ENCODE measurements around the gene SMG5.

The SMG5 gene

DNA sequence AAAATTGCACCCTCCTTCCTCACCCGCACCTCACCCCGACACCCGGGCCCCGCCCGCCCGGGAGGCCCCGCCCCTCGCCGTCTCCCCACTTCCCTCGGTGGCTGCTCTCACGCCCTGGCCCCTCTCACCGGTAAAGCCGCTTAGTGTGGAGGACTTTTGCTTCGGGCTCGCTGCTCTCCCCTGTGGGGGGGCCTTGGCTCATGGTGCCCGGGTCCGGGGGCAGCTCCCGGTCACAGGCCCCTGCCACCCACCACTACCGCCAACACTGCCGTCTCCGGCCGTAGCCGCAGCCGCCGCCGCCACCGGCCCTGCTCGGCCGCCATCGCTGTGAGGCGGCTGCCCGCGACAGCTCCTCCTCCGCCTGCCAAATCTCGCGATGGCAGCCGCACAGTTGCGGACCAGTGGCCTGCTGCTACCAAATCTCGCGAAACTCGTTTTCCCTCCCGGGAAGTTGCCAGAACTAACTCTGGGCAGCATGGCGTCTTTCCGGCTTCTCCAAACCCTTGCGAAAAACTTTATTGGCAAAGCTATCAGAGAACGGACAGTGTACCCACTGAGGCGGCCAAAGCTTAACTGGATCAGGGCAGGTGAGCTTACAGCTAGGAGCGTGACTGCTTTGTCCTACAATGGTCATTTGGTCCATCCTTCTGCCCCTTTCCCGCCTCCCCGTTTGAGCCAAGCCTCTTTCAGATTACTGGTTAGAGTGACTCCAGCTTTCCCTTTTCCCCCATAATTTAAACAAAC is at the start of gene SMG5 (continued):
- peak; percentile 78 for TF ChIP-seq ZNF843 (tag by site-specific recombination; IDR thresholded peaks at IDR 0.05)
- TF ChIP-seq ZNF571 (tag by site-specific recombination; IDR thresholded peaks at IDR 0.05), result no peak
- no peak; the same call in 1 of the 2 replicates for TF ChIP-seq GFI1B (tag by site-specific recombination; IDR thresholded peaks at IDR 0.05)
- TF ChIP-seq FEZF1 (tag by site-specific recombination; IDR thresholded peaks at IDR 0.05), result no peak
- TF ChIP-seq ZBTB7A (tag by site-specific recombination; IDR thresholded peaks at IDR 0.05; ENCODE audit: low read depth), result no peak
- TF ChIP-seq ZBTB8A (tag by site-specific recombination; IDR thresholded peaks at IDR 0.05), result peak; percentile 66
- TF ChIP-seq ZNF157 (tag by site-specific recombination; IDR thresholded peaks at IDR 0.05), result no peak
- TF ChIP-seq, protein P1, sequence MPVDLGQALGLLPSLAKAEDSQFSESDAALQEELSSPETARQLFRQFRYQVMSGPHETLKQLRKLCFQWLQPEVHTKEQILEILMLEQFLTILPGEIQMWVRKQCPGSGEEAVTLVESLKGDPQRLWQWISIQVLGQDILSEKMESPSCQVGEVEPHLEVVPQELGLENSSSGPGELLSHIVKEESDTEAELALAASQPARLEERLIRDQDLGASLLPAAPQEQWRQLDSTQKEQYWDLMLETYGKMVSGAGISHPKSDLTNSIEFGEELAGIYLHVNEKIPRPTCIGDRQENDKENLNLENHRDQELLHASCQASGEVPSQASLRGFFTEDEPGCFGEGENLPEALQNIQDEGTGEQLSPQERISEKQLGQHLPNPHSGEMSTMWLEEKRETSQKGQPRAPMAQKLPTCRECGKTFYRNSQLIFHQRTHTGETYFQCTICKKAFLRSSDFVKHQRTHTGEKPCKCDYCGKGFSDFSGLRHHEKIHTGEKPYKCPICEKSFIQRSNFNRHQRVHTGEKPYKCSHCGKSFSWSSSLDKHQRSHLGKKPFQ (tag by site-specific recombination; IDR thresholded peaks at IDR 0.05), result no peak
- no peak for TF ChIP-seq HOXD13 (CRISPR knock-in tag; IDR thresholded peaks at IDR 0.05; ENCODE audit: borderline replicate concordance)
- no peak for TF ChIP-seq ZNF48 (tag by site-specific recombination; IDR thresholded peaks at IDR 0.05)
- TF ChIP-seq, protein P2, sequence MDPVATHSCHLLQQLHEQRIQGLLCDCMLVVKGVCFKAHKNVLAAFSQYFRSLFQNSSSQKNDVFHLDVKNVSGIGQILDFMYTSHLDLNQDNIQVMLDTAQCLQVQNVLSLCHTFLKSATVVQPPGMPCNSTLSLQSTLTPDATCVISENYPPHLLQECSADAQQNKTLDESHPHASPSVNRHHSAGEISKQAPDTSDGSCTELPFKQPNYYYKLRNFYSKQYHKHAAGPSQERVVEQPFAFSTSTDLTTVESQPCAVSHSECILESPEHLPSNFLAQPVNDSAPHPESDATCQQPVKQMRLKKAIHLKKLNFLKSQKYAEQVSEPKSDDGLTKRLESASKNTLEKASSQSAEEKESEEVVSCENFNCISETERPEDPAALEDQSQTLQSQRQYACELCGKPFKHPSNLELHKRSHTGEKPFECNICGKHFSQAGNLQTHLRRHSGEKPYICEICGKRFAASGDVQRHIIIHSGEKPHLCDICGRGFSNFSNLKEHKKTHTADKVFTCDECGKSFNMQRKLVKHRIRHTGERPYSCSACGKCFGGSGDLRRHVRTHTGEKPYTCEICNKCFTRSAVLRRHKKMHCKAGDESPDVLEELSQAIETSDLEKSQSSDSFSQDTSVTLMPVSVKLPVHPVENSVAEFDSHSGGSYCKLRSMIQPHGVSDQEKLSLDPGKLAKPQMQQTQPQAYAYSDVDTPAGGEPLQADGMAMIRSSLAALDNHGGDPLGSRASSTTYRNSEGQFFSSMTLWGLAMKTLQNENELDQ (tag by site-specific recombination; IDR thresholded peaks at IDR 0.05; ENCODE audit: low read depth), result no peak
- no peak for TF ChIP-seq ZFP41 (tag by site-specific recombination; IDR thresholded peaks at IDR 0.05; ENCODE audit: borderline replicate concordance)
- TF ChIP-seq, protein P3, sequence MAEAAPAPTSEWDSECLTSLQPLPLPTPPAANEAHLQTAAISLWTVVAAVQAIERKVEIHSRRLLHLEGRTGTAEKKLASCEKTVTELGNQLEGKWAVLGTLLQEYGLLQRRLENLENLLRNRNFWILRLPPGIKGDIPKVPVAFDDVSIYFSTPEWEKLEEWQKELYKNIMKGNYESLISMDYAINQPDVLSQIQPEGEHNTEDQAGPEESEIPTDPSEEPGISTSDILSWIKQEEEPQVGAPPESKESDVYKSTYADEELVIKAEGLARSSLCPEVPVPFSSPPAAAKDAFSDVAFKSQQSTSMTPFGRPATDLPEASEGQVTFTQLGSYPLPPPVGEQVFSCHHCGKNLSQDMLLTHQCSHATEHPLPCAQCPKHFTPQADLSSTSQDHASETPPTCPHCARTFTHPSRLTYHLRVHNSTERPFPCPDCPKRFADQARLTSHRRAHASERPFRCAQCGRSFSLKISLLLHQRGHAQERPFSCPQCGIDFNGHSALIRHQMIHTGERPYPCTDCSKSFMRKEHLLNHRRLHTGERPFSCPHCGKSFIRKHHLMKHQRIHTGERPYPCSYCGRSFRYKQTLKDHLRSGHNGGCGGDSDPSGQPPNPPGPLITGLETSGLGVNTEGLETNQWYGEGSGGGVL (tag by site-specific recombination; IDR thresholded peaks at IDR 0.05), result 0 out of 2 replicates have a peak, but pooled peaks have one; percentile 24
- TF ChIP-seq, protein P4, sequence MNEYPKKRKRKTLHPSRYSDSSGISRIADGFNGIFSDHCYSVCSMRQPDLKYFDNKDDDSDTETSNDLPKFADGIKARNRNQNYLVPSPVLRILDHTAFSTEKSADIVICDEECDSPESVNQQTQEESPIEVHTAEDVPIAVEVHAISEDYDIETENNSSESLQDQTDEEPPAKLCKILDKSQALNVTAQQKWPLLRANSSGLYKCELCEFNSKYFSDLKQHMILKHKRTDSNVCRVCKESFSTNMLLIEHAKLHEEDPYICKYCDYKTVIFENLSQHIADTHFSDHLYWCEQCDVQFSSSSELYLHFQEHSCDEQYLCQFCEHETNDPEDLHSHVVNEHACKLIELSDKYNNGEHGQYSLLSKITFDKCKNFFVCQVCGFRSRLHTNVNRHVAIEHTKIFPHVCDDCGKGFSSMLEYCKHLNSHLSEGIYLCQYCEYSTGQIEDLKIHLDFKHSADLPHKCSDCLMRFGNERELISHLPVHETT (tag by site-specific recombination; IDR thresholded peaks at IDR 0.05), result peak; percentile 97
- TF ChIP-seq ZNF530 (tag by site-specific recombination; IDR thresholded peaks at IDR 0.05; ENCODE audit: low read depth), result no peak
- TF ChIP-seq ZNF394 (tag by site-specific recombination; IDR thresholded peaks at IDR 0.05; ENCODE audit: borderline replicate concordance), result peak; percentile 92
- TF ChIP-seq ZFP3 (tag by site-specific recombination; IDR thresholded peaks at IDR 0.05; ENCODE audit: low read depth), result no peak
- no peak for TF ChIP-seq ZNF175 (tag by site-specific recombination; IDR thresholded peaks at IDR 0.05)
- TF ChIP-seq ZNF132 (tag by site-specific recombination; IDR thresholded peaks at IDR 0.05; ENCODE audit: borderline replicate concordance), result no peak
- TF ChIP-seq ZNF544 (tag by site-specific recombination; IDR thresholded peaks at IDR 0.05), result no peak
- no peak for TF ChIP-seq MYNN (tag by site-specific recombination; IDR thresholded peaks at IDR 0.05; ENCODE audit: borderline replicate concordance)
- TF ChIP-seq ZNF121 (tag by site-specific recombination; IDR thresholded peaks at IDR 0.05), result no peak
- no peak for TF ChIP-seq ZNF707 (tag by site-specific recombination; IDR thresholded peaks at IDR 0.05)
- TF ChIP-seq ZSCAN23 (tag by site-specific recombination; IDR thresholded peaks at IDR 0.05), result 0 out of 2 replicates have a peak, but pooled peaks have one; percentile 78
- no peak for TF ChIP-seq ZNF677 (tag by site-specific recombination; IDR thresholded peaks at IDR 0.05)
- TF ChIP-seq, protein P5, sequence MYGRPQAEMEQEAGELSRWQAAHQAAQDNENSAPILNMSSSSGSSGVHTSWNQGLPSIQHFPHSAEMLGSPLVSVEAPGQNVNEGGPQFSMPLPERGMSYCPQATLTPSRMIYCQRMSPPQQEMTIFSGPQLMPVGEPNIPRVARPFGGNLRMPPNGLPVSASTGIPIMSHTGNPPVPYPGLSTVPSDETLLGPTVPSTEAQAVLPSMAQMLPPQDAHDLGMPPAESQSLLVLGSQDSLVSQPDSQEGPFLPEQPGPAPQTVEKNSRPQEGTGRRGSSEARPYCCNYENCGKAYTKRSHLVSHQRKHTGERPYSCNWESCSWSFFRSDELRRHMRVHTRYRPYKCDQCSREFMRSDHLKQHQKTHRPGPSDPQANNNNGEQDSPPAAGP (tag by site-specific recombination; IDR thresholded peaks at IDR 0.05), result peak; percentile 89
- TF ChIP-seq ZNF785 (tag by site-specific recombination; IDR thresholded peaks at IDR 0.05), result 0 out of 2 replicates have a peak, but pooled peaks have one; percentile 73
- TF ChIP-seq ZFP37 (tag by site-specific recombination; IDR thresholded peaks at IDR 0.05), result peak; percentile 81; the same call in 1 of the 2 replicates
- TF ChIP-seq, protein P6, sequence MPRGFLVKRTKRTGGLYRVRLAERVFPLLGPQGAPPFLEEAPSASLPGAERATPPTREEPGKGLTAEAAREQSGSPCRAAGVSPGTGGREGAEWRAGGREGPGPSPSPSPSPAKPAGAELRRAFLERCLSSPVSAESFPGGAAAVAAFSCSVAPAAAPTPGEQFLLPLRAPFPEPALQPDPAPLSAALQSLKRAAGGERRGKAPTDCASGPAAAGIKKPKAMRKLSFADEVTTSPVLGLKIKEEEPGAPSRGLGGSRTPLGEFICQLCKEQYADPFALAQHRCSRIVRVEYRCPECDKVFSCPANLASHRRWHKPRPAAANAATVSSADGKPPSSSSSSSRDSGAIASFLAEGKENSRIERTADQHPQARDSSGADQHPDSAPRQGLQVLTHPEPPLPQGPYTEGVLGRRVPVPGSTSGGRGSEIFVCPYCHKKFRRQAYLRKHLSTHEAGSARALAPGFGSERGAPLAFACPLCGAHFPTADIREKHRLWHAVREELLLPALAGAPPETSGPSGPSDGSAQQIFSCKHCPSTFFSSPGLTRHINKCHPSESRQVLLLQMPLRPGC (tag by site-specific recombination; IDR thresholded peaks at IDR 0.05), result peak; percentile 69
- TF ChIP-seq ZNF324 (tag by site-specific recombination; IDR thresholded peaks at IDR 0.05), result peak; percentile 96

Measured in HEK293 (cell line).